Kidney (tissue), 14 donors: ENCODE measurements around the gene SCFD2. TPM values are rescaled to one million over a fixed set of nuclear protein-coding genes. Genes with fewer than 3 reads are reported as not detected.

ENCODE experiments used
- DNase-seq, 5 donors: peaks; one replicate each; pipeline ENCODE4 v3.0.0-alpha.2; 2013 to 2020
- FAIRE-seq: peaks from 2 replicates; lab custom pipeline; 2012; peaks lifted over from hg19 to GRCh38; lab: Jason Lieb, UNC
- H3K27ac ChIP-seq, 2 donors: one replicate each; pipeline ENCODE4 v1.7.0; 2013; ENCODE audit warnings: low read depth in 2 of 2, low read length in 2 of 2, inconsistent platforms in 1 of 2
- H3K27me3 ChIP-seq: one replicate; pipeline ENCODE4 v1.7.1; 2013; ENCODE audit warnings: low read length, inconsistent platforms; ENCODE audit not compliant: control insufficient read depth, insufficient read depth
- H3K36me3 ChIP-seq, 3 donors: one replicate each; pipeline versions ENCODE4 v1.7.0 to v1.7.1; 2013; ENCODE audit warnings: low read length in 3 of 3, control low read depth in 1 of 3, inconsistent platforms in 1 of 3; ENCODE audit not compliant: insufficient read depth in 3 of 3, control insufficient read depth in 2 of 3
- H3K4me1 ChIP-seq, 3 donors: one replicate each; pipeline versions ENCODE4 v1.7.0 to v1.7.1; 2013; ENCODE audit warnings: low read length in 3 of 3, inconsistent platforms in 1 of 3, low read depth in 1 of 3; ENCODE audit not compliant: control insufficient read depth in 2 of 3, insufficient read depth in 2 of 3
- H3K4me3 ChIP-seq, 3 donors: one replicate each; pipeline versions ENCODE4 v1.7.0 to v1.8.1; 2013; ENCODE audit warnings: low read length in 3 of 3, control low read depth in 1 of 3, inconsistent platforms in 1 of 3
- H3K9ac ChIP-seq, 3 donors: one replicate each; pipeline versions ENCODE4 v1.7.0 to v1.7.1; 2013; ENCODE audit warnings: low read length in 3 of 3, control low read depth in 1 of 3, inconsistent platforms in 1 of 3
- H3K9me3 ChIP-seq, 3 donors: one replicate each; pipeline versions ENCODE4 v1.7.0 to v1.7.1; 2013; ENCODE audit warnings: low read length in 3 of 3, control low read depth in 1 of 3, inconsistent platforms in 1 of 3; ENCODE audit not compliant: control insufficient read depth in 2 of 3, insufficient read depth in 1 of 3
- CTCF ChIP-seq: IDR thresholded peaks from 3 replicates; pipeline ENCODE4 v1.5.1; 2012; ENCODE audit warnings: mild to moderate bottlenecking, moderate library complexity, borderline replicate concordance; ENCODE audit not compliant: insufficient read depth; ENCODE audit errors: extremely low read depth
- intact Hi-C: fragments of 100-400 bp; cut with DNase I; formaldehyde crosslinking; loops from one replicate; pipeline ENCODE4 v1.11.1; 2022
- polyA plus RNA-seq: library from polyadenylated mRNA; stranded (reverse); fragments of 350-450 nt; fragmentation: Illumina TruSeq; extraction: RNeasy Lipid Tissue Mini Kit (QIAGEN cat#74804); gene quantifications from one replicate; pipeline ENCODE4 v1.2.3, GENCODE V29; 2014; ENCODE audit warnings: low read depth, low replicate concordance; ENCODE audit not compliant: insufficient read depth
- total RNA-seq: library from RNA; stranded (reverse); fragmentation: NEBNext Ultra II Directional; extraction: Animal tissue kit (Norgen Biotek cat#: 25700); gene quantifications from one replicate; pipeline ENCODE4 v1.2.1, GENCODE V29; 2021
- donor health status: control.
- donor health status: control.
- donor health status: control.
- donor health status: control.
- donor health status: control.
- donor health status: DM: yes; HTN: yes; CAD: no.
- donor health status: Normal renal cell carcinoma (clear cell type).

SCFD2 gene
- total and polyA plus RNA-seq, 2 donors from 2014 or later = 6.1 to 20.8 TPM

- intact Hi-C loops = no loop called here
- TF ChIP-seq CTCF = no peak
- DNase-seq = no peak
- Histone ChIP-seq H3K4me3 (no peak overlapping the region), H3K27me3 (no peaks in the 10 kb centered on the region), H3K4me1 (no peaks in the 10 kb centered on the region), H3K9ac (no peak overlapping the region), H3K36me3 (no peaks in the 10 kb centered on the region), H3K27ac (no peak overlapping the region), H3K9me3 (peaks cover 0 to 2% (median 0%) of the 10 kb centered on the region in 3 donors)
- FAIRE-seq = no peak
Measured at GRCh38 chr4:53152467-53152866, 213.4 kb downstream of the SCFD2 start.

GRCh38 chr4:53151489-53151788 lies 214.4 kb downstream of the SCFD2 start:
- DNase-seq (no peak), FAIRE-seq (no peak)
- peaks cover 0 to 2% (median 0%) of the 10 kb centered on the region in 3 donors for H3K9me3 ChIP-seq
- intact Hi-C loops = no loop called here
- no peak overlapping the region for H3K9ac ChIP-seq
- H3K4me3 ChIP-seq = no peak overlapping the region
- H3K4me1 ChIP-seq = no peaks in the 10 kb centered on the region
- H3K27ac ChIP-seq = no peak overlapping the region
- no peak for TF ChIP-seq CTCF
- H3K27me3 ChIP-seq = no peaks in the 10 kb centered on the region
- H3K36me3 ChIP-seq = no peaks in the 10 kb centered on the region

GRCh38 chr4:53150631-53151488 lies 215.0 kb downstream of the SCFD2 start:
- no peaks in the 10 kb centered on the region for H3K27me3 ChIP-seq
- FAIRE-seq (no peak), DNase-seq (no peak)
- no peak for TF ChIP-seq CTCF
- no peak overlapping the region for H3K9ac ChIP-seq
- H3K9me3 ChIP-seq = peaks cover 0 to 2% (median 0%) of the 10 kb centered on the region in 3 donors
- no peaks in the 10 kb centered on the region for H3K4me1 ChIP-seq
- no peak overlapping the region for H3K27ac ChIP-seq
- no peak overlapping the region for H3K4me3 ChIP-seq
- no peaks in the 10 kb centered on the region for H3K36me3 ChIP-seq
- intact Hi-C loops = no loop called here
